Stomach smooth muscle (tissue), 2 donors: ENCODE data around the gene RTN4.

ENCODE experiments used
- H3K27ac ChIP-seq: one replicate; pipeline ENCODE4 v1.7.0; 2013; ENCODE audit warnings: mild to moderate bottlenecking, low read length, inconsistent platforms
- H3K27me3 ChIP-seq, 2 donors: one replicate each; pipeline ENCODE4 v1.7.0; 2013; ENCODE audit warnings: low read length in 2 of 2; ENCODE audit not compliant: insufficient read depth in 2 of 2, control insufficient read depth in 1 of 2
- H3K36me3 ChIP-seq, 2 donors: one replicate each; pipeline ENCODE4 v1.7.0; 2013; ENCODE audit warnings: low read length in 2 of 2; ENCODE audit not compliant: control insufficient read depth in 2 of 2, insufficient read depth in 2 of 2
- H3K4me1 ChIP-seq: one replicate; pipeline ENCODE4 v1.7.0; 2013; ENCODE audit warnings: low read length; ENCODE audit not compliant: control insufficient read depth, insufficient read depth
- H3K4me3 ChIP-seq, 2 donors: one replicate each; pipeline ENCODE4 v1.7.0; 2013; ENCODE audit warnings: low read length in 2 of 2
- H3K9ac ChIP-seq, 2 donors: one replicate each; pipeline ENCODE4 v1.7.0; 2013; ENCODE audit warnings: low read length in 2 of 2, mild to moderate bottlenecking in 1 of 2
- H3K9me3 ChIP-seq, 2 donors: one replicate each; pipeline ENCODE4 v1.7.0; 2013; ENCODE audit warnings: low read length in 2 of 2; ENCODE audit not compliant: control insufficient read depth in 2 of 2
- donor health status: healthy.
- donor health status: Pancreatic carcinoma.

The RTN4 gene

DNA sequence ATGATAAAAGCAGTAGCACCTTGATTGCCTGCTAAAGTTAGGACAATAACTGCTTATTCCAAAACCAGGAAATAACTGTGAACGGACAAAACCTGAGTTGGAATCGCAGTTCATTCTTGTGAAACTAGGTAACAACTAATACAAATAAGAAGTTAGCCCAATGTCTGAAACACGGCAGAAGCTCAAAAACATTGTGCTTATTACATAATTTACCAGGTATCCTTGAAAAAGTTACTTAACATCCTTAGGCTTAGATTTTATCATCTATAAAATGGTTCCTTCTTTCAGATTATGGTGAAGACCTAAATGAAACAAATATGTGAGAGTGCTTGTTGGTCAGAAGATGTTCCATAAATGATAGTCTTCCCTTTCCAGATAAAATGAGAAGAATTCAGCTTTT, 32.4 kb downstream of the RTN4 start:
- H3K4me3 ChIP-seq: no peak overlapping the region

DNA sequence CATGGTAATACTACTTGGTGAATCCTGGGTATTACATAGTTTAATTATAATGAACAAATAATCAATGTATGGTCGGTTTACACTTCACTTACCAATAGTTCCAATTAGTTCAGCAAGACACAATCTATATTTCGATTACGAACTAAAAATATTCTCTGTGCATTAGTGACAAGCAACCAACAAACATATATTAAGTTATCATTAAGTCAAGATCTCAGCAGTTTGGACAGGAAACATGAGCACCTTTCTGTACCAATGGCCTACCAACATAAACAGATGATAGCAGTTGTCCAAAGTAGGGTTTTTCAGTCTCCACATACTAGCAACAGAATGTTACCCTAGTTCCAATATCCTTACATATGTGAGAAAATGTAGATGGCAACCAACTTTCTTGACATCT, 32.8 kb downstream of the RTN4 start:
- peaks cover 0 to 2% of the 10 kb centered on the region in 2 donors for H3K36me3 ChIP-seq
- no peaks in the 10 kb centered on the region for H3K27me3 ChIP-seq
- H3K9ac ChIP-seq: no peak overlapping the region
- no peaks in the 10 kb centered on the region for H3K9me3 ChIP-seq
- H3K4me3 ChIP-seq: no peak overlapping the region
- H3K27ac ChIP-seq: no peak overlapping the region
- H3K4me1 ChIP-seq: peaks cover 9% of the 10 kb centered on the region

More for the DNA sequence above, 32.4 kb downstream of the RTN4 start:
- H3K27me3 ChIP-seq: no peaks in the 10 kb centered on the region
- peaks cover 0 to 2% of the 10 kb centered on the region in 2 donors for H3K36me3 ChIP-seq
- no peak overlapping the region for H3K9ac ChIP-seq
- no peak overlapping the region for H3K27ac ChIP-seq
- H3K4me1 ChIP-seq: peaks cover 5% of the 10 kb centered on the region
- H3K9me3 ChIP-seq: no peaks in the 10 kb centered on the region

DNA sequence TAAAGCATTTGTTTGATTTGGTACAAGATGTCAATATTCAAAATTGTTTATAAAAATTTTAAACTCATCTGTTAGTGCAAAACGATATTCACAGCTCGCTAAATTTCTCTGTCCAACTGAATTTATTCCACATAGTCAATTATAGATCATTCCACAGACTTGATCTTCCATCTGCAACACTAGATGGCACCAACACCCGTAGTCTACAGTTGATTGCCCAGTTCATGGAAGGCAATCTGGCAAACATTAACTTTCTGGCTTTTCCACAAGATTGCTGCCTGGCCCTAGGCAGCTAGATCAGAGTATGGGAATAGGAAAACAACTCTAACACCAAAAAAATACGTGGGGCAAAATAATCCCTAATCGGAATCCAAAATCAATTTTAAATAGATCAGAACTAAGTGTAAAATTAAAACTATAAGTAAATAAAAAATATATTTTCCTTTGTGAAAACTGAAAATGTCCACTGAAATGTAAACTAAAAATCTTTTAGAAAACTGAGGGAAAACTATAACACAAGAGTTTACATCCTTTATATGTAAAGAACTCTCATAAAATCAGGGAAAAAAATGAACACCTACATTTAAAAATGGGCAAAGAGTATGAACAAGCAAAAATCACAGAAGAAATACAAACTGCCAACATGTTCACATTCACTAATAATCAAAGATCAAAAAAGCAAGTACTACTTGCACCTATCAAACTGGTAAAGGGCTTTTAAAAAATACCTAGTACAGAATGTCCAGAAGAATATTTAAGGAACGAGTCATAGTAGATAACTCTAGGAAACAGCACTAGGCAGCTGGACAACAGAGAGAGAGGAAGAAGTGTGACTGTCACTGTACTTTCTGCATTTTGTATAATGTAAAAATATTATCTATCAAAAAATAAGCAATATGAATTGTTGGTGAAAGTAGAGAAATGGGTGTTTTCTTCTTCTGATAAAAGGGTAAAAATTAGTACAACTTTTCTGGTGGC, 35.0 kb downstream of the RTN4 start:
- Histone ChIP-seq H3K9me3 (no peaks in the 10 kb centered on the region), H3K27me3 (no peaks in the 10 kb centered on the region), H3K27ac (no peak overlapping the region), H3K4me3 (no peak overlapping the region), H3K36me3 (no peaks in the 10 kb centered on the region), H3K4me1 (peaks cover 10% of the 10 kb centered on the region), H3K9ac (no peak overlapping the region)

DNA sequence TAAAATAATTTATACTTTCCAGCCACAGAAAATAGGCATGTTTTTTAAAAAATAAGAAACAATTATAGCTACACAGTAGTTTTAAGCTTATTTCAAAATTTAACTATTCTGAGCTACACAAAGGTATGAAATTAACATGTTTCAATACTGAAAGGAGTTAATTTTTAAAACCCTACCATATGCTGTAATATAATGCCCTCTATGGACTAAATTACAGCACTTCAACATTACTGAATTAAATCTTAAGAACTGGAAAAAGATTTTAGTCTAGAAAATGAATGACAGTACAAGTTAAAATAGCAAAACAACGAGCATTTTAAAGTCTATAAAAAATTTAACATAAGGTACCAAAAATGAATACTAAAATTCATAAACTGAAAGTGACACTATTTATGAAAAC, 36.3 kb downstream of the RTN4 start:
- H3K9me3 ChIP-seq: no peaks in the 10 kb centered on the region
- H3K27ac ChIP-seq: no peak overlapping the region
- peaks cover 10% of the 10 kb centered on the region for H3K4me1 ChIP-seq
- no peaks in the 10 kb centered on the region for H3K27me3 ChIP-seq
- H3K4me3 ChIP-seq: no peak overlapping the region
- no peaks in the 10 kb centered on the region for H3K36me3 ChIP-seq
- H3K9ac ChIP-seq: no peak overlapping the region

DNA sequence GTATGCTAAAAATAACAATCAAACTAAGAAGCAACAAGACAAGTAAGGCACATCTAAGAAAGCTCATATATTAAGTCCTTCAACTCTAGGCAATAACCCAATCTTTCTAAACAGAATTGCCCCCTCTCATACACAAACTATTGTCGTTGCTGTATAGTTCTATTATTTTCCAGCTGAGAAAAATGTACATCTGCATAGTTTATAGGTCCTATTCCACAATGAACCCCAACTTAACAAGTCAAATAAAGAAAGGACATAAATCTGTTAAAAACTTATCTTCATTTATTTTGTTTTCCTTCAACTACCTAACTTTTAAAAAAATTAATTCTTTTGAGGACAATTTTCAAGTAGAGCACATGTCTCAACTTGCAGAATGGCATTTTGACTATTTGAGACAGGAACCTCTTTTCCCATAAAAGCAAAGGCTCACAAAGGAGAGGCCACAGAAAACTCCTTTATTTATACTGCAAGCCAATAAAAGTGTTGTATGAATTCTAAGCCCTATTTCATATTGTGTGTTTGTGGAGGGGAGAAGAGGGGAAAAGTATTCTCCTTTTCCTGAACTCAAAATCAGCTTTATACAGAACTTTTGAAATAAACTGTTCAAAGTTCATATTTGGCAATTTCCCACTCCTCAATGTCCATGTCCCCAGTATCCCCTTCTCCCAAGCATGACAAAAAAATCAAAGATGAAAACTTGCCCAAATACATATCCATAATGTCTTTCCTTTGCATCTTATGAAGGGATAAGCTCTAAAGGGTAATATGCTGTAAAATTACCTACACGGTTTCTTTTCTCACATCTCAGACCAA, 37.4 kb downstream of the RTN4 start:
- Histone ChIP-seq H3K4me1 (peaks cover 10% of the 10 kb centered on the region), H3K36me3 (no peaks in the 10 kb centered on the region), H3K27me3 (no peaks in the 10 kb centered on the region), H3K4me3 (no peak overlapping the region), H3K9me3 (no peaks in the 10 kb centered on the region), H3K9ac (no peak overlapping the region), H3K27ac (no peak overlapping the region)

DNA sequence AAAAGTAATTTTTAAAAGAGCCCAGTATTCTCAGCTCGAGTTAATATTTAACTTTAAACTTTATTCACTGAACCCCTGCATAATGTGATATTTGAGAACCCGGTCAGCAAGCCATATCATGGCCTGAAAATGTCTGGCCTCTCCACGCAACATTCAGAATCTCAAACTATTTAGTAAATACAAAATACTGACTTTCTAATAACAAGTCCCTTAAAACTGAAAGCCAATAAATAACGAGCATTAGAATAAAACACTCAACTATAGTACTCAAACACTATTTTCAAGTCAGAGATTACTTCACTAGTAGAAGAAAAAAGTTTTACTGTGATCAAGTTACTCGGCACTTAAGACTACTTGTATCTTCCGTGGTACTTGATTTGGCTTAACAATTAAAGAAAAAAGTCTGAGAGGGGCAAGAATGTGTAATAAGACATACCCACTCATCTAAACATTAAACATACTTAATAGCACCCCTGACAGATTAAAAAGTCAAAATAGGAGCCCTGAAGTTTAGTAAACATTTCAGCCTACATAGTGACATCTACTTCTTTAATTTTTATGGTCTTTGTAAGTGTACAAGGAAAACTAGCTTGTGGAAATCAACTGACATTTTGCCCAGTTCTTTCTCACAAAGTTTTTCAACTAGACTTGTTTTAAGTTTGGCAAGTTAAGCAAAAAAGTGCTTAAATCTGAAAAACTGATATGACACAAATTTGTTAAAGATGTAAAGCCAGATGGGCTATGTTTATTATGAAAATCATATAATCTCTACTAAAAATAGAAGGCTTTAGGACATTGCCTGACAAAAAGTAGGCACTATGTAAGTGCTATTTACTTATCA, 38.2 kb downstream of the RTN4 start:
- H3K4me3 ChIP-seq: no peak overlapping the region
- H3K36me3 ChIP-seq: no peaks in the 10 kb centered on the region
- H3K4me1 ChIP-seq: peaks cover 13% of the 10 kb centered on the region
- H3K27ac ChIP-seq: no peak overlapping the region
- no peaks in the 10 kb centered on the region for H3K27me3 ChIP-seq
- H3K9me3 ChIP-seq: no peaks in the 10 kb centered on the region
- no peak overlapping the region for H3K9ac ChIP-seq

DNA sequence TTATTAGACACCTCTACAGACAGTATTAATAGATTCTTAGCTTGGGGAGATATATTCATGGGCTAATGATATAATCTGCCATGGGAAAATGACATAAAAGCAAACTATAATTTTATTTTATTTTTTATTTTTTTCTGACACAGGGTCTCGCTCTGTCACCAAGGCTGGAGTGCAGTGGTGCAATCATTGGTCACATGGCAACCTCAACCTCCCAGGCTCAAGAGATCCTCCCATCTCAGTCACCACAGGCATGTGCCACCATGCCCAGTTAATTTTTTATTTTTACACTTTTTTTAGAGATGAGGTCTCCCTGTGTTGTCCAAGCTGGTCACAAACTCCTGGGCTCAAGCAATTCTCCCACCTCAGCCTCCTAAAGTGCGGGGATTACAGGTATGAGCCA, 39.3 kb downstream of the RTN4 start:
- Histone ChIP-seq H3K27me3 (no peaks in the 10 kb centered on the region), H3K27ac (no peak overlapping the region), H3K9ac (no peak overlapping the region), H3K36me3 (no peaks in the 10 kb centered on the region), H3K4me3 (no peak overlapping the region), H3K9me3 (no peaks in the 10 kb centered on the region), H3K4me1 (peaks cover 13% of the 10 kb centered on the region)

DNA sequence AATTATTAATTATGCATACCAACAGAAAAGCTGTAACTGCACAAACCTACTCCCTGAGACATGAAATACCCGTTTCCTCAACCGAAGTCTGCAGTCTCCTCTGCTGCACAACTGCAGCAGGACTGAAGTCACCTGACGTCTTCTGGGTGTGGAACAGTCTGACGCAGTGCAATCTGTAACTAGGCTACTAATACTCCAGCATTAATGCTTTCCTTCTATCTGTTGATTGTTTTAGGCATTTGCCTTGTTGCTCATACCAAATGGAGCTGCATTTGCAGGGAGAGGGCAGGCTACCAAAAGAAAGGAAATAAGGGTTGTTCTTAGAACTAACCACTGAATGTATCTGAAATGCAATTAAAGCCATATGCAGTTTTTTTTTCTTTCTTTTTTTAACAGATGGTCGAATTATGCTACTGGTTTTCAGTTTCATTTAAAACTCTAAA, 40.1 kb downstream of the RTN4 start:
- H3K9ac ChIP-seq: peak overlapping the region in 1 of 2 donors; percentile 16
- no peaks in the 10 kb centered on the region for H3K27me3 ChIP-seq
- no peaks in the 10 kb centered on the region for H3K9me3 ChIP-seq
- H3K4me1 ChIP-seq: peaks cover 13% of the 10 kb centered on the region
- no peaks in the 10 kb centered on the region for H3K36me3 ChIP-seq
- peak overlapping the region; percentile 28 to 59 for H3K4me3 ChIP-seq
- H3K27ac ChIP-seq: no peak overlapping the region

DNA sequence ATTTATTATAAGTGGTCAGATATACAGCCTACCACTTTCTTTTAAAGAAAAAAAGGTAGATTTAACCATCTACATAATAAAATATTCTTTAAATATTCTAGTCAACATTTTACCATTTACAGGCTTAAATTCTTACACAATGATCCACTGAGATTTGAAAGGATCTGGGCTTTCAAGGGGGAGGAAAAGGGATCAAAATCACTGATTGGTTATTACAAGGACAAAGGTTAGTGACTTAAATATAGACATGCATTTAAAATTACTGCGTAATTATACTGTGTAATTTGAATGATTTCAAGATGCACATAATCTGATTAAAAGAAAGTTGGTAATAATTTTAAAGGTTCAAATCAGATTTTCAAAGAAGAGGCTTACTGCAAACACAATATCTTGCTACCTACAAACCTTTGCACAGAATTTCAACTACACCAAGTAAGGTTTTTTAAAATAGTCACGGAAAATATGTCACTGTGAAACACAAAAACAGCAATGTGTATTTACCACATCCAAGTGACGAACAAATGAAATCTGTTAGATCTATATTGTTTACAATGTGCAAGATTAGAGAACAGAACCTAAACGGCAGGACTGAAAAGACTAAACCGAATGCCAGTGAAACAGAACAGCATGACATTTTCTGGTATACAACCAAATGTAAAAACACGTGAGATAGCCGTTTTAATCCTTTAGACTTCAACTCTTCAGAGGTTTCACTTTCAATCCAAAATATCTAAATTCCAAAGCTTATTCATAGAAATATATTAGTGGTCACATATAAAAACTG, 40.8 kb downstream of the RTN4 start:
- H3K4me3 ChIP-seq: peak overlapping the region; percentile 28 to 59
- no peaks in the 10 kb centered on the region for H3K36me3 ChIP-seq
- H3K9ac ChIP-seq: peak overlapping the region in 1 of 2 donors; percentile 16
- H3K27me3 ChIP-seq: no peaks in the 10 kb centered on the region
- no peak overlapping the region for H3K27ac ChIP-seq
- H3K9me3 ChIP-seq: no peaks in the 10 kb centered on the region
- peaks cover 13% of the 10 kb centered on the region for H3K4me1 ChIP-seq
